HG03571 (cell line): Measurements from ENCODE around the gene NCAPD2.

ENCODE experiments used
- ATAC-seq: cut with Tn5 transposase; IDR thresholded peaks from one replicate; pipeline ENCODE4 v1.9.1; 2021; ENCODE audit not compliant: unreplicated experiment

NCAPD2 gene

DNA sequence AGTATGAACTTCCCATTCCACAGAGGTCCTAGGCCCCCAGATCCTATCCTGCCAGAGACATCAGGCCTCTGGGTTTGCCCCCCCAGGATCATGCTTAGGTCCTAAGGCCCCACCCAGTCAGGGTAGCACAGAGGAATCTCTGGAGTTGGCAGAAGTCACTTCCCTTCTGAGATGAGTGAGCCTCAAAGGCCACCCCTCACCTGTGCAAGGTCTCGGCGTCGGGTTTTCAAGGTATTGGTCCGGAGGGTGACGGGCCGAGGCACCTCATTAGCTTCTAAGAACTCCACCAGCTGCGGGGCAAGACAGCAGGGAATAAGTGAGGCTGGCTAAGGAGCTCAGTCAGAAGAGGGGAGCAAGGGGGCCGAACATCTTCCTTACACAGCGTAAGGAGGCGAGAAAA lies 69.0 kb downstream of the NCAPD2 start:
- no peak for ATAC-seq

DNA sequence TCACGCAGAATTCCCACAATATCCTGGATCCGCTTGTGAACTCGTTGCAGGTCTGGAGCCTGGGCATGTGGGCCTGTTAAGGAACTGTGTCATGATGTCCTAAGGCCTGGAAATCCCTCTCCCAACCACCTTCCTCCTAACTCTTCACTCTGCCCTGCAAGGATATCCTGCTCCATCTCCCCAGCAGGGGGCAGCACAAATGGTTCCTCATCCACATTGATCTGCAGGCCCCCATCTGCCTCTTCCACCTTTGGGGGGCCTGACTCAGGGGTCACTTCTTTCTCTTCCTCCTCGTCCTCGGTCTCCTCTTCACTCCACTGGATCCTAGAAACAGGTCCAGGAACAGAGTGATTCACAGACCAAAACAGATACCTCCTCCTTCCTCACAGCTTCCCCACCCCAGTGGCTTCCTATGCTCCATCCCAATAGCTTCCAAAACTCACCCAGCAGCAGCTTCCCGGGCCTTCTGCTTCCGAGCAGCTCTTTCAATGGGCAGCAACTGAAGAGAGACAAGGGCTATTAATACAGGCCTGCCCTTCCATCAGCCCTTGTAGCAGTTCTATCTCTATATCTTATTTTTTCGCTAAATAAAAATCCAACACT lies 69.6 kb downstream of the NCAPD2 start:
- no peak for ATAC-seq

DNA sequence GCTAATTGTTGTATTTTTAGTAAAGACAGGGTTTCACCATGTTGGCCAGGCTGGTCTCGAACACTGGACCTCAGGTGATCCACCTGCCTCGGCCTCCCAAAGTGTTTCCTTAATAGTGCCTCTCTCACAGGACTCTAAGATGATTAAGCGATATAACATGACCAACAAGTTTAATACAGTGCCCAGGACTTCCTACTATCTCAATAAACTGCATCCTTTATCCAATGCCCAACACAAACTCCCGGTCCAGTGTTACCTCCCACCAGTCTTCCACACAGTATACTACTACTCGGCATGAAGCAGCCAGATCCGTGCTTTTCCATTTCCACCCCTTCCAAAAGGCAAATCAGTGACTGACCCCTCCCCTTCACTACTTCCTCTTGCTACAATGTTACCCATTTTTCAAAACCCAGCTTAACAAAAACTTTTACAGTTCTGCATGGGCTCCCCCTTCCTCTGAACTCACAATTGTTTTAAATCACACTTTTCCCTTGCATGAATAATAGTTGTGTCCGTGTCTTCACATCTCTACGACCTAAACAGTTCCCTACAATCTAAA lies 73.3 kb downstream of the NCAPD2 start:
- no peak for ATAC-seq

DNA sequence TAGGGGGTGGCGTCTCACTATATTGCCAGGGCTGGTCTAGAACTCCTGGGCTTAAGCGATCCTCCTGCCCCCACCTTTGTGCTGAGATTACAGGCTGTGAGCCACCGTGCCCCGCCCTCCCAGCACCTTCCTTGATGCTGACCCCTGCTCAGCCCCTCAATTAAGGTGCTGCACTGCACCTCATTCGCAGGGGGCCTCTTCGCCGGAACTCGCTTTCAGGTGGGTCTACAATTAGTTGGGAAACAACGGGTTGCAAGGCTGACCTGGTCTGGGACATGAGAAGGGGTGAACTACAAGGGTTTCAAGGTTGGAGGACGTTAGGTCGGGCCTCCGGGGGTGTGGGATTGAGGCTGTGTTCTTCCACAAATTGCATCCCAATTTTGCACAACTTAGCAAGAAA lies 75.4 kb downstream of the NCAPD2 start:
- ATAC-seq: no peak

GRCh38 chr12:6569786-6570185 lies 75.9 kb downstream of the NCAPD2 start:
- no peak for ATAC-seq

DNA sequence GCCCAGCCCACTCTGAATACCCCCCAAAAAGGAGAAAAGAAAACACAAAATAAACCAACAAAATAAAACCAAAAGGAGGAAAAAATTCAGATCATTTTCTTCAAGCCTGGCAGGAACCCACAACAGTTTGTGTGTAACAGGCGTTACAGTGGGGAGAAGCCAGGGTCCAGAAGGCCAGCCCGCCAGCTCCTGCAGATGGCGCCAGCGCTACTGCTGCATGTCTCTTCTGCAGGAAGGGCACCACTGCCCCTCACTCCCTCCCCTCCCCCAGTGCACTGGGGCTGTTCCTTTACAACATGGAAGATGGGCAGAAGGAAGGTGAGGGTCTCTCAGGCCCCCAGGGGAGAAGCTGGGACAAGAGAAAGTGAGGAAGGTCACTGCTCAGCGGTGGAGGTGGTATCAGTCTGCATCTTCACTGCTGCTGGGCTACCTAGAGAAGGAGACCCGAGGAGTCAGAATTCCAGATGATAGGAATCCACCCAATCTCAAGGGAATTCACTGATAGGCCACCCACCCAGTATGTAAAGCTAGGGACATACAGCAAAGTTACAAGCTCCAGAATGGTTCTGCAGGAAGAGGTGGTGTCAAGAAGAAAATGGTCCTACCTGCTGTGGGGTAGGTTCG lies 76.5 kb downstream of the NCAPD2 start:
- no peak for ATAC-seq

GRCh38 chr12:6573001-6573400 lies 79.1 kb downstream of the NCAPD2 start:
- no peak for ATAC-seq

GRCh38 chr12:6574576-6575295 lies 80.8 kb downstream of the NCAPD2 start:
- no peak for ATAC-seq

DNA sequence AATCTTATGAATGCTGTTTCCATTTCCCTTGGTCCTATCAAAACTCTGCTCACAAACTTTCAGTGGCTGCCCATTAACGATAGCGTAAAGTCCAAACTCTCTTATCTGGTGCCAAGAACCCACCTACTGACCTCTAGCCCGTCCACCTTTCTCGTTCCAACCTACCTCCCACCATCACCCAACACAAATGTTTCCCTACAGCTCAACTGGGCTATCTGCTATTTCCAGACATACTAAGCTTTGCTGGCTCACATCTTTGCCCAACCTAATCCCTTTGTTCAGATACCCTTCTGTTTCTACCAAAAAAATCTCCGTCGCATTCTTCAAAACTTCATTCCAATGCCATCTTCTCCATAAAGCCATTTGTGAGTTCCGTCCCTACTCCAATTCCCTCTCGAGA lies 81.7 kb downstream of the NCAPD2 start:
- ATAC-seq: no peak
